Colonic mucosa (tissue), 4 donors: ENCODE measurements around the gene SNAP47. TPM values are rescaled to one million over a fixed set of nuclear protein-coding genes. Genes with fewer than 3 reads are reported as not detected.

ENCODE experiments used
- DNase-seq: peaks from one replicate; pipeline ENCODE4 v3.0.0-alpha.2; 2020
- H3K27ac ChIP-seq: fragments of 200-600 bp; one replicate; pipeline ENCODE4 v1.8.0; 2021
- H3K27me3 ChIP-seq: fragments of 200-600 bp; one replicate; pipeline ENCODE4 v1.8.0; 2021
- H3K36me3 ChIP-seq: fragments of 200-600 bp; one replicate; pipeline ENCODE4 v1.8.0; 2021
- H3K4me1 ChIP-seq: fragments of 200-600 bp; one replicate; pipeline ENCODE4 v1.8.0; 2021; ENCODE audit warnings: mild to moderate bottlenecking
- H3K4me3 ChIP-seq: fragments of 200-600 bp; one replicate; pipeline ENCODE4 v1.8.0; 2021
- H3K9ac ChIP-seq, 2 donors: one replicate each; pipeline ENCODE4 v1.7.0; 2013; ENCODE audit warnings: control low read depth in 2 of 2, low read depth in 2 of 2, low read length in 2 of 2
- H3K9me3 ChIP-seq: fragments of 200-600 bp; one replicate; pipeline ENCODE4 v1.8.0; 2021
- CTCF ChIP-seq: fragments of 200-600 bp; IDR thresholded peaks from one replicate; pipeline ENCODE4 v1.8.0; 2022; ENCODE audit warnings: antibody characterized with exemption, mild to moderate bottlenecking
- intact Hi-C: fragments of 100-400 bp; cut with DNase I; formaldehyde crosslinking; loops from one replicate; pipeline ENCODE4 v1.14.1; 2022
- total RNA-seq, 2 donors: library from RNA; stranded (reverse); fragmentation: NEBNext Ultra II Directional in 1 of 2; extraction: Animal tissue kit (Norgen Biotek cat#: 25700) in 1 of 2; gene quantifications; one replicate each; pipeline ENCODE4 v1.2.1, GENCODE V29; 2021
- donor health status: healthy.
- donor health status: DM: no; HTN: no; CAD: no.
- donor health status: DM: no; HTN: no; CAD: no.

The SNAP47 gene
- total RNA-seq, 2 donors from 2014 or later: 19.0 to 28.0 TPM

- Histone ChIP-seq H3K9me3 (no peaks in the 10 kb centered on the region), H3K4me3 (no peak overlapping the region), H3K27me3 (no peaks in the 10 kb centered on the region), H3K4me1 (no peaks in the 10 kb centered on the region), H3K36me3 (no peaks in the 10 kb centered on the region), H3K9ac (no peak overlapping the region), H3K27ac (no peak overlapping the region)
- intact Hi-C loops: no loop called here
- no peak for DNase-seq
- no peak for TF ChIP-seq CTCF
Observed at GRCh38 chr1:227779685-227780084, 44.5 kb downstream of the SNAP47 start.

- no peak overlapping the region for H3K4me3 ChIP-seq
- H3K27ac ChIP-seq: no peak overlapping the region
- H3K4me1 ChIP-seq: no peaks in the 10 kb centered on the region
- no peaks in the 10 kb centered on the region for H3K27me3 ChIP-seq
- no peak for TF ChIP-seq CTCF
- no peaks in the 10 kb centered on the region for H3K36me3 ChIP-seq
- intact Hi-C loops: no loop called here
- H3K9me3 ChIP-seq: no peaks in the 10 kb centered on the region
- no peak overlapping the region for H3K9ac ChIP-seq
- DNase-seq: peak; percentile 13
Observed at GRCh38 chr1:227780101-227781044, 45.1 kb downstream of the SNAP47 start.

GRCh38 chr1:227781314-227781930 is 46.2 kb downstream of the SNAP47 start:
- Histone ChIP-seq H3K9ac (no peak overlapping the region), H3K4me3 (no peak overlapping the region), H3K27me3 (peaks cover 6% of the 10 kb centered on the region), H3K36me3 (no peaks in the 10 kb centered on the region), H3K9me3 (no peaks in the 10 kb centered on the region), H3K4me1 (peaks cover 2% of the 10 kb centered on the region), H3K27ac (no peak overlapping the region)
- TF ChIP-seq CTCF: no peak
- intact Hi-C loops: no loop called here
- DNase-seq: peak; percentile 9

GRCh38 chr1:227782226-227782625 is 47.0 kb downstream of the SNAP47 start:
- intact Hi-C loops: no loop called here
- Histone ChIP-seq H3K27me3 (peaks cover 8% of the 10 kb centered on the region), H3K36me3 (no peaks in the 10 kb centered on the region), H3K4me3 (no peak overlapping the region), H3K9ac (no peak overlapping the region), H3K9me3 (no peaks in the 10 kb centered on the region), H3K27ac (no peak overlapping the region), H3K4me1 (peaks cover 10% of the 10 kb centered on the region)
- peak; percentile 6 for DNase-seq
- TF ChIP-seq CTCF: no peak

GRCh38 chr1:227785094-227785804 is 50.0 kb downstream of the SNAP47 start:
- Histone ChIP-seq H3K4me3 (no peak overlapping the region), H3K27ac (no peak overlapping the region), H3K27me3 (peaks cover 8% of the 10 kb centered on the region), H3K36me3 (no peaks in the 10 kb centered on the region), H3K4me1 (peaks cover 11% of the 10 kb centered on the region), H3K9me3 (no peaks in the 10 kb centered on the region), H3K9ac (no peak overlapping the region)
- intact Hi-C loops: no loop called here
- peak; percentile 9 for DNase-seq
- TF ChIP-seq CTCF: no peak
